Parathyroid adenoma (tissue), 2 donors: ENCODE measurements around the gene DGKD.

Source experiments
- H2AFZ ChIP-seq: fragments of 300-600 bp; sonication (generic); one replicate; pipeline ENCODE4 v1.7.0; 2017; ENCODE audit warnings: antibody characterized with exemption, mild to moderate bottlenecking
- H3K27ac ChIP-seq: fragments of 300-600 bp; sonication (generic); one replicate; pipeline ENCODE4 v1.7.0; 2017
- H3K27me3 ChIP-seq: fragments of 300-600 bp; sonication (generic); one replicate; pipeline ENCODE4 v1.7.0; 2017; ENCODE audit warnings: low read length; ENCODE audit not compliant: control insufficient read depth, insufficient read depth
- H3K36me3 ChIP-seq: fragments of 300-600 bp; sonication (generic); one replicate; pipeline ENCODE4 v1.7.0; 2017; ENCODE audit warnings: low read length; ENCODE audit not compliant: control insufficient read depth, insufficient read depth
- H3K4me1 ChIP-seq: fragments of 300-600 bp; sonication (generic); one replicate; pipeline ENCODE4 v1.7.0; 2017; ENCODE audit warnings: control low read depth
- H3K4me2 ChIP-seq: fragments of 300-600 bp; sonication (generic); one replicate; pipeline ENCODE4 v1.7.0; 2017; ENCODE audit warnings: low read length
- H3K4me3 ChIP-seq: fragments of 300-600 bp; sonication (generic); one replicate; pipeline ENCODE4 v1.7.0; 2017; ENCODE audit warnings: low read depth, low read length
- H3K79me2 ChIP-seq: fragments of 300-600 bp; sonication (generic); one replicate; pipeline ENCODE4 v1.7.0; 2017; ENCODE audit warnings: control low read depth
- H3K9ac ChIP-seq: fragments of 300-600 bp; sonication (generic); one replicate; pipeline ENCODE4 v1.7.0; 2017; ENCODE audit warnings: mild to moderate bottlenecking
- H3K9me3 ChIP-seq: fragments of 300-600 bp; sonication (generic); one replicate; pipeline ENCODE4 v1.7.0; 2017; ENCODE audit warnings: low read length; ENCODE audit not compliant: control insufficient read depth
- TF ChIP-seq, protein P1 (sequence below): fragments of 300-600 bp; sonication (generic); IDR thresholded peaks from one replicate; pipeline ENCODE4 v1.7.0; 2017; ENCODE audit warnings: antibody characterized with exemption, mild to moderate bottlenecking
- donor health status: primary hyperparathyroidism.

DGKD gene

DNA sequence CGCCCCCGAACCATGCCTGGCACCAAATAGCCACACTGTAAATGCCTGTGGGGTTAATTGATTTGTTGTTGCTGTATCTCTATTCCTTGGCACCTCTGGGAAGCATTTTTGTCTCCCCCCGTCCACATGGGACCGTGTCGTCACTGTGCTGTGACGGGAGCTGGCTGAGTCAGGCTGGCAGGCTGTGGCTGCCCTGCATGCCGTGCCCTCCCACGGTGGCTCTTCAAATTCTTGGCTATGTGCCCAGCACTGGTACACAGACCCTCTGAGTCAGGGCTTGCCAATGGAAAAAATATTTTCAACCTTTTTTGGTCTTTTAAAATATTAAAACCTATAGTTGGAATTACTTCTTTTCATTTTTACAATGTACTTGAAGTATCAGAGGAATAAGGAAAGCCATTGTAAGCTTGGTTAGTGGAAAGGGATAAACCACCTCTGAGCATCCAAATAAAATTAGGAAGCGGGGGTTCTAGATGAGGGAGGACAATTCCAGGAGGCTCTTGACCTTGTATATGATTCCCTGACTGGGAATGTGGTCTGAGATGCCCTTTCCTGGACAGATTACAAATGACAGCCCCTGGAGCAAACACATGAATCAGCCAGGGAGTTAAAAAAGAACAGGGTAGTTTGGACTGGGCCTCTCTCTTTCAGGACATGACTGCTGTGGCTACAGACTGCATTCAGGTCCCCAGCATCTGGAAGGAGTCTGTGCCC lies 59.4 kb downstream of the DGKD start:
- TF ChIP-seq, protein P1, sequence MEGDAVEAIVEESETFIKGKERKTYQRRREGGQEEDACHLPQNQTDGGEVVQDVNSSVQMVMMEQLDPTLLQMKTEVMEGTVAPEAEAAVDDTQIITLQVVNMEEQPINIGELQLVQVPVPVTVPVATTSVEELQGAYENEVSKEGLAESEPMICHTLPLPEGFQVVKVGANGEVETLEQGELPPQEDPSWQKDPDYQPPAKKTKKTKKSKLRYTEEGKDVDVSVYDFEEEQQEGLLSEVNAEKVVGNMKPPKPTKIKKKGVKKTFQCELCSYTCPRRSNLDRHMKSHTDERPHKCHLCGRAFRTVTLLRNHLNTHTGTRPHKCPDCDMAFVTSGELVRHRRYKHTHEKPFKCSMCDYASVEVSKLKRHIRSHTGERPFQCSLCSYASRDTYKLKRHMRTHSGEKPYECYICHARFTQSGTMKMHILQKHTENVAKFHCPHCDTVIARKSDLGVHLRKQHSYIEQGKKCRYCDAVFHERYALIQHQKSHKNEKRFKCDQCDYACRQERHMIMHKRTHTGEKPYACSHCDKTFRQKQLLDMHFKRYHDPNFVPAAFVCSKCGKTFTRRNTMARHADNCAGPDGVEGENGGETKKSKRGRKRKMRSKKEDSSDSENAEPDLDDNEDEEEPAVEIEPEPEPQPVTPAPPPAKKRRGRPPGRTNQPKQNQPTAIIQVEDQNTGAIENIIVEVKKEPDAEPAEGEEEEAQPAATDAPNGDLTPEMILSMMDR, result no peak
- Histone ChIP-seq H3K79me2 (peaks cover 2% of the 10 kb centered on the region), H3K9me3 (no peaks in the 10 kb centered on the region), H3K27ac (no peak overlapping the region), H3K36me3 (no peaks in the 10 kb centered on the region), H3K4me3 (no peak overlapping the region), H3K27me3 (no peaks in the 10 kb centered on the region), H3K9ac (no peak overlapping the region), H2AFZ (no peak overlapping the region), H3K4me2 (no peak overlapping the region), H3K4me1 (peaks cover 6% of the 10 kb centered on the region)

DNA sequence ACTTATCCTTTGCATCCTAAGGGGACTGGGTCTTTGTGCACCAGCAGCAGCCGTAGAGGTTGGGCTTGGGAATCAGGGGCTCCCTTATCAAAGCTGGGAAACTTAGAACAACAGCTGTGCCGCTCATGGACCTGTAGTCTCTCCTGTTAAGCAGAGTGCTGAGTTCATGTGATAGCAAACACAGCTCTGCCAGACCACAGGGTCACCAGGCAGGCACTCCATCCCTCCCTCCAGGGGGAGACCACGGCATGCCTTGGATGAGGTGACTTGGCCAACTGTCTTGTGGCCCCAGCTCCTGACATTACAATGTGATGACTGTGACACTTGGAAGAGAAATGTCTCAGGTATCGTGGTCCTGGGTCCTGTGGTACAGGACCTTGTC lies 60.0 kb downstream of the DGKD start:
- H3K9ac ChIP-seq, result no peak overlapping the region
- no peaks in the 10 kb centered on the region for H3K9me3 ChIP-seq
- H3K27me3 ChIP-seq, result no peaks in the 10 kb centered on the region
- H3K4me2 ChIP-seq, result no peak overlapping the region
- no peak overlapping the region for H2AFZ ChIP-seq
- H3K79me2 ChIP-seq, result peaks cover 2% of the 10 kb centered on the region
- H3K4me3 ChIP-seq, result no peak overlapping the region
- H3K4me1 ChIP-seq, result peaks cover 6% of the 10 kb centered on the region
- H3K36me3 ChIP-seq, result no peaks in the 10 kb centered on the region
- TF ChIP-seq, protein P1, result no peak
- no peak overlapping the region for H3K27ac ChIP-seq

DNA sequence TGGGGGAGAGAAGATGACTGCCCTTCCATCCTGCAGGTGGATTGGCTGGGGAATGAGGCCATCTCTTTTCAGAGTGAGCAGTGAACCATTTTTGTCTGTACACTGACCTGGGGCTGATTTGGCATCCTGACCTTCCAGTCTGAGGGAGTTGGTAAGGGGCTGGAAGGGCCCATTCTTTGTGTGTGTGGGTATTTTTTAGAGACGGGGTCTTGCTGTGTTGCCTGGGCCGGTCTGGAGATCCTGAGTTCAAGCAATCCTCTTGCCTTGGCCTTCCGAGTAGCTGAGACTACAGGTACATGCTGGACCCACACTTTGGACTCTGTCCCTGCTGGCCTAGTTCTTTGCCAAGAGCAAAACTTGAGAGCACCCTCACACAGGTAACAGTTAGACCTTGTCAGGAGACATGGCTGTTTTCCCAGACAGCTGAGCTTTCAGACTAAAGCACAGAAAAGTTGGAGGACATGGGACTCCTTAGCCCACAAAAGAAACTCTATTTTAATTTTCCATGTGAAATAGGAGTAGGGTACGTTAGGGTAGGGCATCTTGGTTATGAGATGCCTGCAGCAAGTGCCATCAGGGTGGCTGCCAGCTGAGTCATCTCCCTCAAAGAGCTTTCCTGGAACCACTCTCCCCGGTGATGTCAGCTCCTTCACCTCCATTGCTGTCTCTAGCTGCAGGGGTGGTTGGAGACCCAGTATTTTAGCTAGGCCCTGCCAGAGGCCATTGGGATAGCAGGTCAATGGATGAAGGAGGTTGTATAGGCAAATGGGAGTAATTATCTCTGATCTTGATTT lies 60.7 kb downstream of the DGKD start:
- TF ChIP-seq, protein P1, result no peak
- no peak overlapping the region for H2AFZ ChIP-seq
- no peak overlapping the region for H3K9ac ChIP-seq
- H3K27me3 ChIP-seq, result no peaks in the 10 kb centered on the region
- no peaks in the 10 kb centered on the region for H3K9me3 ChIP-seq
- no peak overlapping the region for H3K27ac ChIP-seq
- peaks cover 5% of the 10 kb centered on the region for H3K79me2 ChIP-seq
- H3K36me3 ChIP-seq, result no peaks in the 10 kb centered on the region
- H3K4me2 ChIP-seq, result no peak overlapping the region
- peaks cover 6% of the 10 kb centered on the region for H3K4me1 ChIP-seq
- H3K4me3 ChIP-seq, result no peak overlapping the region

- Histone ChIP-seq H3K9ac (no peak overlapping the region), H3K36me3 (no peaks in the 10 kb centered on the region), H2AFZ (no peak overlapping the region), H3K4me3 (no peak overlapping the region), H3K4me2 (no peak overlapping the region), H3K27ac (no peak overlapping the region), H3K9me3 (no peaks in the 10 kb centered on the region), H3K4me1 (peaks cover 6% of the 10 kb centered on the region), H3K79me2 (peaks cover 5% of the 10 kb centered on the region), H3K27me3 (no peaks in the 10 kb centered on the region)
- TF ChIP-seq, protein P1, result no peak
These were observed 61.9 kb downstream of the DGKD start for GRCh38 chr2:233416199-233416598.
